ENCODE measurements around the gene C2orf15.
"Not testable (repeated sequence)": the region's sequence is repeated elsewhere in the genome, so short reads cannot be mapped to it uniquely, and the experiment has no call there.

C2orf15 gene

GRCh38 chr2:99141110-99142108, at the start of gene C2orf15:
Gene C2orf15 (plus strand): TSS chr2:99141707. CDS start chr2:99150559, 8,852 bp downstream.
- DNase-seq, result peak; percentile 93

- no peak for DNase-seq
Measured at GRCh38 chr2:99096728-99097127, 44.8 kb upstream of the C2orf15 start.

- DNase-seq, result no peak
Measured at GRCh38 chr2:99101697-99102096, 39.8 kb upstream of the C2orf15 start.

- no peak for DNase-seq
Measured at GRCh38 chr2:99104006-99104405, 37.5 kb upstream of the C2orf15 start.

- DNase-seq, result no peak
Measured at GRCh38 chr2:99106913-99107312, 34.6 kb upstream of the C2orf15 start.

DNA sequence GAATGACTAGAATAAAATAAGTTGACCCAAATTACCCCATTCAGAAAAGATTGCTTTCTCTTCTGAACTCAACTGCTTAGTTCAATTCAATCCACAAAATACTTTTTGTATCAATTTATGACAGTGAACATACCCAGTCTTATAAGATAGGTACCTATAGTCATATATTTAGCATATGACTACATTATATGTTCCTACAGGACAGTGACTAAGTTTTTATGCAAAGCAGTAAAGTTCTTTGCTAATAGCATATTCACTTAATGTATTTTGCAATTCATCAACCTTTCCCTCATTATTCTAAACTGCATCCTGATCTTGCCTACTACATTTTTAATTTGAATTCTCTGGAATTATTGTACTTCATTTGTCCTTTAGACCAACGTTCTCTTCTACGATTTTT, 30.3 kb upstream of the C2orf15 start:
- DNase-seq, result no peak

GRCh38 chr2:99111945-99112344, 29.6 kb upstream of the C2orf15 start:
- DNase-seq, result no peak

- no peak for DNase-seq
Measured at GRCh38 chr2:99112617-99113016, 28.9 kb upstream of the C2orf15 start.

DNA sequence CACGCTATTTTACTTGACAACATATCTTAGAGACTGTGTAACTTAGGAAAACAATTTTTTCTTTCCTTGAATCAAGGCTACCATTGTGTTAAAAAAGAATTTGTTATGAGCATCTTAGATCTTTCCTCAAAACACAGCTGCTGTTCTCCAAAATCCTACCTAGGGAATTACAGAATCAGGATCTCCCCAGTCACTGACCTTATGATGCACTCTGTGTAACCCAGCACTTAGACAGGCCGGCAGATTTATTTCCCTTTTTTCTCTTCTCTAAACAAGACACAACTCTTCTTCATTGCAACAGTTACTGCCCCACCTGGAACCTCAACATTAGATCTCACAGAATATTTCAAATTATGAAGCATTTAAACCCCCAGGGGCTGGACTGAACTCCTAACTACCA, 13.5 kb upstream of the C2orf15 start:
- DNase-seq, result no peak

- DNase-seq, result not testable (repeated sequence)
Measured at GRCh38 chr2:99135044-99135556, 6.4 kb upstream of the C2orf15 start.

DNA sequence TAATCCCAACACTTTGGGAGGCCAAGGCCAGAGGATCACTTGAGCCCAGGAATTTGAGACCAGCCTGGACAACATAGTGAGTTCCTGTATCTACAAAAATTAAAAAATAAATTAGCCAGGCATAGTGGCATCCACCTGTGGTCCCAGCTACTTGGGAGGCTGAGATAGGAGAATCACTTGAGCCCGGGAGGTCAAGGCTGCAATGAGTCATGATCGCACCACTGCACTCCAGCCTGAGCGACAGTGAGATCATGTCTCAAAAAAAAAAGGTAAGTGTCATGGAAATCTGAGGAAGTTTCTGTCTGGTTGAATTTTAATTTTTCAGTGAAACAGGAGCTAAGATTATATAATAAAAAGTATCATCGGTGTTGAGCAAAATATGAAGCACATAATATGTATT, 2.5 kb upstream of the C2orf15 start:
- DNase-seq, result no peak

DNA sequence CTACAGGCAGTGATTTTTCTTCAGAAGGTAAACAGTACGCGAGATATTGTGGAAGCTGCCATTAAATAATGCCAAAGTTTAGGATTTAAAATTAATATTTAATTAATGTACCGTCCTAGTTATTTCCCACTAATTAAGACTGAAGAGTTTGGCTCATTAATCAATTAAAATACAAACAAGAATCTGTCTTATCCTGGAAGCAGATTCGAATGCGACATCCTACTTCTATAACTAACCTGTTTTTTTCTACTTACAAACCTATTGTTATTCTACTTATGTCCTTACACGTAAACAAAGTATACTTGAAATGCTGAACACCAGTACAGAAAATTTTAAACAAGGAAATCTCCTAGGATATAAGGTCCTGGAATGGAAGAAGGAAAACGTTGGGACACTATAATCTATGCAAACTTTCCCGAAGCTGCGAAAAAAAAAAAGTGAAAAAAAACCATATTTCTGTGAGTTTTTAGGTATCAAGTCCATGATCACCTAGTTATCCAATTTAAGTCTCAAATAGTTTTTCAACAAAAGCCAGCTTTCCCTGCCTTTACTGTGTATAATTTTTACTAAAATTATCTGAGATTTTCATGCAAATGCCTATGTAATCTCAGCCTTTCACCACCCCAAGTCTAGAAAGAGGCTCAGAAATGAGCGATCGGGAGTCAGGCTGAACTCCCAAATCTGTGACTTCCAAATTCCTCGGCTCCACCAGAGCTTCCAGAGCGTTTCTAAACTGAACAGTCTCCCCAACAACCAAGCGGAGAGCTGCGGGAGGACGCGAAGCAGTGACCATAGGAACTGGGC, 1.2 kb upstream of the C2orf15 start:
- no peak for DNase-seq

- no peak for DNase-seq
Measured at GRCh38 chr2:99140860-99141109, 722 bp upstream of the C2orf15 start.

DNA sequence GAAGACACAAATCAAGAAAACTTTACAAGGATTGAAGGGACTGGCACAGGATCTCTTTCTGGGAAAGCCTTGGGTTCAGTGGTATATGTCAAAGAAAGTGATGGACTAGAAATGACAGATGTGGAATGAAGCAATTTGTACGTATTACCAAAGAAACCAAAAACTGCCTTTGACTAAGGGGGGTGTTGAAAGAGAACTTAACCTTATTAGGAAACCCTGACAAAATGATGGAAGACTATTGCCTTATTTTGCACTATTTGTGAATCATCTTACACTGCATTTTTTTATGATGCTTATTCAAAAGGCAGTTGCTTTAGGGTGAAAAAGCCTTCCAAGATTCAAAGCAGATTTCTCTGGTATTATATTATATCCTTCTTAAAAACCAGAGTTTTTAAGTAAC, 9.2 kb downstream of the C2orf15 start:
- no peak for DNase-seq

- DNase-seq, result no peak
Measured at GRCh38 chr2:99152199-99152895, 10.8 kb downstream of the C2orf15 start.

DNA sequence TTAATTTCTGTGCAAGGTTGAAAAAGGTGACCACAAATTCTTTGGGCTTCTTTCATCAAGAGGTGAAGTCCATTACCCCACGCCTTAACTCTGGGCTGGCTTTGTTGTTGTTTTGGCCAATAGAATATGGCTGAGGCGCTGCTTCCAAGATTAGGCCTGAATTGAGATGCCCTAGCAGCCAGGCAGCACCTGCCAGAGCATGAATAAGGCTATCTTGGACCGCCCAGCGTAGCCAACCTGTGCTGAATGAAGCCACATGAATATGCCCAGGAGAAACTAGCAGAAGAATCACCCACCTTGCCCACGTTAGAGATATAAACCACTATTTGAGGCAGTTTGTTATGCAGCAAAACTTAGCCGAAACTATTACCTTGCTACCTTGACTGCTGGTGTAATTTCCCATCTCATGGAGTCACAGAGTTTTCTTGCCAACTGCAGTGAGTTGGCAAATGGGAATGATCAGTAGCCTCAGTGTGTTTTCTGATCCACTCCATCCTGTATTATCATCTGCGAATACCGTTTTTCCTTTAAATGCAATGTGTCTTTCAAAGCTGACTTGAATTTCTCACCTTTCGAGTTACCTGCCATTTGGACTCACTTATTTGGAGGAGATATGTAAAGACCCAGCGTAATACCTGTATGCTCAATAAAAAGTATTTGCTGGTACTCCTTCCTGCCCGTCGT, 12.6 kb downstream of the C2orf15 start:
- no peak for DNase-seq

- peak; percentile 91 for DNase-seq
Measured at GRCh38 chr2:99154643-99155536, 13.4 kb downstream of the C2orf15 start, which contains the start of the genes LIPT1 and TSGA10. Gene LIPT1 (plus strand): TSS chr2:99154967. CDS start chr2:99161958, 6,991 bp downstream. Gene TSGA10 (minus strand): TSS chr2:99154942. CDS start chr2:99109439, 45,503 bp downstream.

GRCh38 chr2:99156891-99157290, 15.4 kb downstream of the C2orf15 start:
- DNase-seq, result no peak

GRCh38 chr2:99158599-99158998, 17.1 kb downstream of the C2orf15 start:
- DNase-seq, result no peak

- no peak for DNase-seq
Measured at GRCh38 chr2:99159594-99159993, 18.1 kb downstream of the C2orf15 start.

DNA sequence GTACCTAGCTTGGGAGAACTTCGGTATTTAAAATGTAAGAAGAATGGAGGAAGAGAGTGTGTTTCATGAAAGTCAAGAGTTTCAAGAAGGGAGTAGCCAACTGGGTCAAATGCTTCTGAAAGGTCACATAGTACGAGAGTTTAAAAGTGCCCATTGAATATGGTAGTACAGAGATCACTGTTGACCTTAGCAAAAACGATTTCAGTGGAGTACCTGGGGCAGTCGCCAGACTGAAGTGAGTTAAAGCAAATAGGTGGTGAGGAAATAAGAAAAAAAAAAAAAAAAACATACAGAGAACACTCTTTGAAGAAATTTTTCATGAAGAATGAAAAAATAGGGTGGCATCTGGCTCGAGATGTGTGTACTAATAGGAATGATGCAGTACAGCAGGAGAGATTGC, 24.7 kb downstream of the C2orf15 start:
- DNase-seq, result no peak
